A549 (cell line): ENCODE results near the gene NFE2L3.

Experiments
- EP300 ChIP-seq, 2 experiments: fragments of >200 bp; sonication (Bioruptor Twin); formaldehyde crosslinking; IDR thresholded peaks; 2 replicates in 1 of 2; 3 replicates in 1 of 2; pipeline ENCODE4 v1.6.1; 2016 to 2017
- HOXB5 ChIP-seq: fragments of 250-450 bp; sonication (Bioruptor Pico); IDR thresholded peaks from 2 replicates; pipeline ENCODE4 v1.5.0; 2020; ENCODE audit warnings: mild to moderate bottlenecking, moderate library complexity
- JUN ChIP-seq, 2 experiments: fragments of >200 bp; sonication (Bioruptor Twin); formaldehyde crosslinking; IDR thresholded peaks; 2 replicates in 1 of 2; 3 replicates in 1 of 2; pipeline ENCODE4 v1.6.1; 2016 to 2017
- PBX3 ChIP-seq: IDR thresholded peaks from 2 replicates; pipeline ENCODE4 v1.6.1; 2012
- POLR2A ChIP-seq: IDR thresholded peaks from 2 replicates; pipeline ENCODE4 v1.6.1; 2012; ENCODE audit warnings: mild to moderate bottlenecking, low read length
- USF2 ChIP-seq: fragments of 450-650 bp; IDR thresholded peaks from 2 replicates; pipeline ENCODE4 v1.6.1; 2014; ENCODE audit warnings: antibody characterized with exemption
- ZNF302 ChIP-seq: fragments of 250-450 bp; sonication (Bioruptor Pico); IDR thresholded peaks from 2 replicates; pipeline ENCODE4 v1.9.0; 2021; ENCODE audit warnings: inconsistent platforms, mild to moderate bottlenecking, moderate library complexity

- TF ChIP-seq JUN (IDR thresholded peaks at IDR 0.05) = no peak
- no peak for TF ChIP-seq PBX3
- no peak for TF ChIP-seq POLR2A
- TF ChIP-seq EP300 (IDR thresholded peaks at IDR 0.05) = no peak
- no peak for TF ChIP-seq ZNF302
- no peak for TF ChIP-seq HOXB5 (CRISPR knock-in tag)
- TF ChIP-seq USF2 = no peak
These were observed 16.9 kb upstream of the NFE2L3 start for GRCh38 chr7:26135076-26135475.
